Ovary (tissue), 3 donors: Measurements from ENCODE around the gene TMEM33.

Source experiments
- CTCF ChIP-seq, 3 donors: fragments of 450-650 bp in 2 of 3; fragments of 200-600 bp in 1 of 3; IDR thresholded peaks; one replicate each; pipeline versions ENCODE4 v1.5.1 to v1.8.0; 2016 to 2022; ENCODE audit warnings: antibody characterized with exemption in 3 of 3, mild to moderate bottlenecking in 1 of 3
- EP300 ChIP-seq: sonication (generic); formaldehyde crosslinking; IDR thresholded peaks from one replicate; pipeline ENCODE4 v1.6.1; 2017; ENCODE audit warnings: antibody characterized with exemption
- POLR2A ChIP-seq: fragments of 450-650 bp; IDR thresholded peaks from one replicate; pipeline ENCODE4 v1.6.1; 2017; ENCODE audit warnings: antibody characterized with exemption, mild to moderate bottlenecking, moderate library complexity
- donor health status: DM: no; HTN: no; CAD: no.

GRCh38 chr4:41990365-41991111, 55.3 kb downstream of the TMEM33 start, which contains the start of gene SLC30A9:
- TF ChIP-seq EP300 (no peak), CTCF (IDR thresholded peaks at IDR 0.05) (peak in 1 of 3 donors; percentile 45), POLR2A (peak; percentile 90)
